K562 (cell line): ENCODE measurements around the gene EBNA1BP2. TPM values are rescaled to one million over a fixed set of nuclear protein-coding genes. Genes with fewer than 3 reads are reported as not detected.

Experiments
- ATAC-seq: fragments of 200-7000 bp; cut with Tn5 transposase; 3 replicates; pipeline ENCODE4 v1.9.1; 2020; ENCODE audit warnings: moderate library complexity
- BruUV-seq: library from RNA; stranded (reverse); fragments of 400-500 nt; replicated peaks from 2 replicates; lab custom pipeline; 2021; lab: Mats Ljungman, UMichigan
- CTCF ChIA-PET: fragments of 300-600 bp; formaldehyde crosslinking; extraction: SDS; loops from one replicate; lab custom pipeline; 2021; ENCODE audit warnings: low intra/inter-chr PET ratio; lab: Yijun Ruan, JAX
- POLR2A ChIA-PET: fragments of 300-600, 350-650 bp; sonication (Branson Sonifier 250); formaldehyde crosslinking; extraction: SDS; loops from one replicate; lab custom pipeline; 2021; ENCODE audit warnings: antibody characterized with exemption, inconsistent platforms; lab: Yijun Ruan, JAX
- DNase-seq, 4 experiments: peaks; one replicate each; pipeline versions ENCODE4 v3.0.0 to v3.0.0-alpha.2; 2011 to 2018; ENCODE audit warnings: low spot score in 3 of 4, mixed read lengths in 3 of 4; ENCODE audit errors: extremely low read depth in 1 of 4
- FAIRE-seq: peaks from 2 replicates; lab custom pipeline; 2011; peaks lifted over from hg19 to GRCh38; lab: Jason Lieb, UNC
- H2AFZ ChIP-seq: 2 replicates; pipeline ENCODE4 v1.6.0; 2011; ENCODE audit warnings: low read depth, low read length, control low read depth, inconsistent platforms
- H3K27ac ChIP-seq: fragments of 200-600 bp; 3 replicates; pipeline ENCODE4 v1.8.0; 2011; ENCODE audit warnings: low read depth, mild to moderate bottlenecking, control low read depth, inconsistent platforms, low read length, moderate library complexity, mixed read lengths; ENCODE audit errors: extremely low read depth
- H3K27me3 ChIP-seq, 2 experiments: fragments of 300-600 bp in 1 of 2; 2 replicates in 1 of 2; 3 replicates in 1 of 2; pipeline versions ENCODE4 v1.6.0 to v1.8.0; 2011; ENCODE audit warnings: inconsistent platforms in 2 of 2, low read length in 2 of 2, mild to moderate bottlenecking in 1 of 2, mixed read lengths in 1 of 2, moderate library complexity in 1 of 2; ENCODE audit not compliant: control insufficient read depth in 2 of 2, insufficient read depth in 2 of 2
- H3K36me3 ChIP-seq: fragments of 300-600 bp; 3 replicates; pipeline ENCODE4 v1.8.0; 2011; ENCODE audit warnings: mild to moderate bottlenecking, low read length, inconsistent platforms; ENCODE audit not compliant: control insufficient read depth, insufficient read depth
- H3K4me1 ChIP-seq, 2 experiments: fragments of 200-600 bp in 1 of 2; replicated peaks in 1 of 2; 2 replicates in 1 of 2; 3 replicates in 1 of 2; pipeline versions ENCODE4 v1.5.1 to v1.8.0; 2011; ENCODE audit warnings: inconsistent platforms in 2 of 2, low read length in 2 of 2, mild to moderate bottlenecking in 1 of 2, mixed read lengths in 1 of 2, moderate library complexity in 1 of 2; ENCODE audit not compliant: control insufficient read depth in 2 of 2, insufficient read depth in 2 of 2
- H3K4me2 ChIP-seq: 2 replicates; pipeline ENCODE4 v1.6.1; 2011; ENCODE audit warnings: low read length, control low read depth, inconsistent platforms, mixed read lengths; ENCODE audit not compliant: insufficient read depth
- H3K4me3 ChIP-seq: fragments of 200-600 bp; sonication (generic), shearing (Covaris generic); 2 replicates; pipeline ENCODE4 v1.5.1; 2016; ENCODE audit warnings: control low read depth, inconsistent platforms
- H3K79me2 ChIP-seq: fragments of 200-600 bp; 3 replicates; pipeline ENCODE4 v1.8.0; 2011; ENCODE audit warnings: low read length, inconsistent platforms; ENCODE audit not compliant: control insufficient read depth, insufficient read depth
- H3K9ac ChIP-seq, 2 experiments: 2 replicates each; pipeline versions ENCODE4 v1.6.0 to v1.6.1; 2011; ENCODE audit warnings: low read depth in 2 of 2, low read length in 2 of 2, control low read depth in 1 of 2, inconsistent platforms in 1 of 2, mild to moderate bottlenecking in 1 of 2, mixed read lengths in 1 of 2; ENCODE audit not compliant: insufficient read depth in 1 of 2
- H3K9me1 ChIP-seq: one replicate; pipeline ENCODE4 v1.6.0; 2011; ENCODE audit warnings: inconsistent platforms, mild to moderate bottlenecking, low read length, moderate library complexity; ENCODE audit not compliant: control insufficient read depth, insufficient read depth
- H3K9me3 ChIP-seq: replicated peaks from 2 replicates; pipeline ENCODE4 v1.5.1; 2011; ENCODE audit warnings: low read depth, low read length, inconsistent platforms; ENCODE audit not compliant: control insufficient read depth, insufficient read depth
- H4K20me1 ChIP-seq: replicated peaks from 2 replicates; pipeline ENCODE4 v1.6.1; 2011; ENCODE audit warnings: low read length, inconsistent platforms, mixed read lengths; ENCODE audit not compliant: control insufficient read depth, insufficient read depth
- EP400 ChIP-seq: fragments of 450-650 bp; IDR thresholded peaks from 2 replicates; pipeline ENCODE4 v1.6.1; 2017; ENCODE audit warnings: antibody characterized with exemption, mild to moderate bottlenecking, moderate library complexity
- FOXJ3 ChIP-seq: sonication (generic); formaldehyde crosslinking; IDR thresholded peaks from 2 replicates; pipeline ENCODE4 v1.4.0; 2020; ENCODE audit warnings: mild to moderate bottlenecking, missing genetic modification reagents
- GATA2 ChIP-seq: sonication (generic); formaldehyde crosslinking; IDR thresholded peaks from 2 replicates; pipeline ENCODE4 v1.4.0; 2020; ENCODE audit warnings: mild to moderate bottlenecking, missing genetic modification reagents
- GTF2F1 ChIP-seq: IDR thresholded peaks from 2 replicates; pipeline ENCODE4 v1.6.1; 2011; ENCODE audit warnings: low read depth, low read length, improper control_type of control experiment
- MBD1 ChIP-seq: fragments of 250-450 bp; sonication (Bioruptor Pico); IDR thresholded peaks from 2 replicates; pipeline ENCODE4 v1.8.0; 2022; ENCODE audit warnings: inconsistent platforms
- REST ChIP-seq, 2 experiments: fragments of 450-650 bp; formaldehyde crosslinking in 1 of 2; IDR thresholded peaks; 2 replicates each; pipeline versions ENCODE4 v1.4.0 to v1.6.1; 2014 to 2020; ENCODE audit warnings: mild to moderate bottlenecking in 2 of 2, borderline replicate concordance in 1 of 2, low read depth in 1 of 2
- RNF2 ChIP-seq: sonication (generic); IDR thresholded peaks from 2 replicates; pipeline ENCODE4 v1.6.1; 2016
- SIN3A ChIP-seq, 2 experiments: fragments of 150-350 bp in 1 of 2; IDR thresholded peaks; 2 replicates each; pipeline ENCODE4 v1.6.1; 2011 to 2016; ENCODE audit warnings: borderline replicate concordance in 2 of 2, low read depth in 2 of 2, low read length in 2 of 2, mild to moderate bottlenecking in 2 of 2, moderate library complexity in 2 of 2; ENCODE audit not compliant: control insufficient read depth in 1 of 2
- STAT5B ChIP-seq: fragments of 250-450 bp; sonication (Bioruptor Pico); IDR thresholded peaks from 2 replicates; pipeline ENCODE4 v1.8.0; 2021; ENCODE audit warnings: mild to moderate bottlenecking, inconsistent platforms
- TGIF2 ChIP-seq: sonication (generic); formaldehyde crosslinking; IDR thresholded peaks from 2 replicates; pipeline ENCODE4 v1.8.1; 2022; ENCODE audit warnings: mild to moderate bottlenecking, missing genetic modification reagents, moderate library complexity
- ZNF324 ChIP-seq: fragments of 250-450 bp; sonication (Bioruptor Pico); IDR thresholded peaks from 2 replicates; pipeline ENCODE4 v1.4.0; 2020; ENCODE audit warnings: mild to moderate bottlenecking
- ZNF668 ChIP-seq: fragments of 250-450 bp; sonication (Bioruptor Pico); IDR thresholded peaks from 2 replicates; pipeline ENCODE4 v1.8.0; 2022; ENCODE audit warnings: mild to moderate bottlenecking, inconsistent platforms
- WGBS: fragments of 100-300 bp; shearing (Covaris generic); methylation state at CpG from one replicate; pipeline ENCODE4 v1.1.6; 2016; ENCODE audit warnings: low coverage, mixed read lengths; ENCODE audit not compliant: insufficient coverage; ENCODE audit errors: missing lambda C conversion rate; 5-methylcytosine and 5-hydroxymethylcytosine counted together
- in situ Hi-C: fragments of 300-500 bp; cut with MboI; formaldehyde crosslinking; loops from 4 replicates; pipeline ENCODE4 v1.15.0; 2018; ENCODE audit warnings: inconsistent platforms, mixed read lengths
- intact Hi-C: fragments of 100-400 bp; cut with micrococcal nuclease; formaldehyde crosslinking; loops from 2 replicates; pipeline ENCODE4 v1.14.2; 2022
- polyA plus RNA-seq, 8 experiments: library from polyadenylated mRNA; depleted of rRNA in 4 of 8; stranded (reverse) in 5 of 8; unstranded in 3 of 8; fragments of >200 nt; fragmentation: Nextera tagmentation in 2 of 8; fragmentation: Illumina TruSeq in 1 of 8; extraction: Ambion mirVana in 2 of 8; extraction: Trizol in 1 of 8; gene quantifications; 2 replicates each; pipeline versions ENCODE4 v1.2.1 to v1.2.3, GENCODE V29; 2011 to 2014; ENCODE audit warnings: inconsistent platforms in 1 of 8, missing spikeins in 1 of 8
- total RNA-seq, 7 experiments: library from RNA; depleted of rRNA in 6 of 7; stranded (reverse); fragments of >200 nt in 6 of 7; fragmentation: Illumina TruSeq in 2 of 7; extraction: Trizol in 2 of 7; gene quantifications; 2 replicates each; pipeline versions ENCODE4 v1.2.1 to v1.2.3, GENCODE V29; 2011 to 2021; ENCODE audit warnings: low replicate concordance in 1 of 7

Gene EBNA1BP2
- total and polyA plus RNA-seq, 9 of the 15 experiments (the other 6 are each of a cell fraction or from before 2014, with no cell fraction given) = 95.2 to 349 (median 249) TPM

- H3K4me3 ChIP-seq = no peak overlapping the region
- in situ Hi-C loops = no loop called here
- no peaks in the 10 kb centered on the region for H3K36me3 ChIP-seq
- POLR2A ChIA-PET = interaction anchor here (0.9 kb wide), 1 partner anchor 25 kb away, joined by 3 read pairs; no protein-coding TSS in a partner anchor
- no peaks in the 10 kb centered on the region for H3K9me1 ChIP-seq
- DNase-seq (peak in 1 of 4 experiments; percentile 12), FAIRE-seq (no peak), ATAC-seq (peak; percentile 59; the same call in 1 of the 3 replicates)
- no peaks in the 10 kb centered on the region for H4K20me1 ChIP-seq
- no peaks in the 10 kb centered on the region for H3K79me2 ChIP-seq
- no peak overlapping the region for H2AFZ ChIP-seq
- no peaks in the 10 kb centered on the region for H3K4me1 ChIP-seq
- CTCF ChIA-PET = no interaction called here
- 9% methylated on average over 7 of the region's 7 CpGs for WGBS
- no peak overlapping the region for H3K9ac ChIP-seq
- peaks cover 15 to 23% of the 10 kb centered on the region in 2 experiments for H3K27me3 ChIP-seq
- H3K27ac ChIP-seq = no peak overlapping the region
- intact Hi-C loops = no loop called here
- no peak overlapping the region for H3K4me2 ChIP-seq
- BruUV-seq = no TSS peak
- peaks cover 2% of the 10 kb centered on the region; the same call in 1 of the 2 replicates for H3K9me3 ChIP-seq
- TF ChIP-seq GATA2 (no peak), FOXJ3 (CRISPR knock-in tag) (no peak), REST (IDR thresholded peaks at IDR 0.05; ENCODE audit: borderline replicate concordance) (no peak), REST (CRISPR knock-in tag; IDR thresholded peaks at IDR 0.05; ENCODE audit: low read depth) (no peak), EP400 (no peak), ZNF668 (CRISPR knock-in tag) (no peak), SIN3A (IDR thresholded peaks at IDR 0.05; ENCODE audit: borderline replicate concordance in 2 of 2, control insufficient read depth in 1 of 2, low read depth in 2 of 2, low read length in 2 of 2) (no peak), STAT5B (CRISPR knock-in tag) (no peak), RNF2 (no peak), TGIF2 (CRISPR knock-in tag) (no peak), ZNF324 (CRISPR knock-in tag) (no peak), GTF2F1 (no peak), MBD1 (CRISPR knock-in tag) (no peak)
Observed at GRCh38 chr1:43197343-43198127, 25.4 kb upstream of the EBNA1BP2 start.
